Osteocyte (in vitro differentiated cells): ENCODE data around the gene TSEN34. TPM values are rescaled to one million over a fixed set of nuclear protein-coding genes. Genes with fewer than 3 reads are reported as not detected.

Source experiments
- DNase-seq: peaks from one replicate; pipeline ENCODE4 v3.0.0; 2021; ENCODE audit warnings: mixed read lengths; ENCODE audit not compliant: unreplicated experiment; ENCODE audit errors: extremely low spot score
- H3K27ac Mint-ChIP-seq: one replicate; pipeline ENCODE4 v1.8.0; 2021; ENCODE audit warnings: mild to moderate bottlenecking, mixed read lengths; ENCODE audit not compliant: unreplicated experiment
- H3K27me3 Mint-ChIP-seq: one replicate; pipeline ENCODE4 v1.8.0; 2021; ENCODE audit warnings: mixed read lengths; ENCODE audit not compliant: unreplicated experiment
- H3K36me3 Mint-ChIP-seq: one replicate; pipeline ENCODE4 v1.8.0; 2021; ENCODE audit warnings: mixed read lengths; ENCODE audit not compliant: unreplicated experiment
- H3K4me1 Mint-ChIP-seq: one replicate; pipeline ENCODE4 v1.8.0; 2021; ENCODE audit warnings: mixed read lengths; ENCODE audit not compliant: unreplicated experiment
- H3K4me3 Mint-ChIP-seq: one replicate; pipeline ENCODE4 v1.8.0; 2021; ENCODE audit warnings: mild to moderate bottlenecking, moderate library complexity, mixed read lengths; ENCODE audit not compliant: unreplicated experiment
- H3K9me3 Mint-ChIP-seq: one replicate; pipeline ENCODE4 v1.8.0; 2021; ENCODE audit warnings: mixed read lengths; ENCODE audit not compliant: unreplicated experiment
- CTCF ChIP-seq: fragments of 200-600 bp; sonication (generic); IDR thresholded peaks from 2 replicates; pipeline ENCODE4 v1.5.0; 2021; ENCODE audit warnings: antibody characterized with exemption, mild to moderate bottlenecking, moderate library complexity
- long read RNA-seq: library from polyadenylated mRNA; unstranded; transcript quantifications from one replicate; pipeline ENCODE4 v2.0.0, GENCODE V29; 2021
- total RNA-seq: library from RNA; stranded (reverse); gene quantifications from 2 replicates; pipeline ENCODE4 v1.2.1, GENCODE V29; 2021

The TSEN34 gene
- 51.1 and 53.7 TPM in 2 replicates for total RNA-seq
- long read RNA-seq, partial matches to known transcripts = 0 of 2 reads
- long read RNA-seq, other reads (novel, unspliced or antisense) = 1 of 2 reads

GRCh38 chr19:54191011-54191810 lies at the start of gene TSEN34:
Gene TSEN34 (plus strand): TSS chr19:54191308. CDS start chr19:54191365, 57 bp downstream.
- peaks cover 35% of the 10 kb centered on the region for H3K4me1 Mint-ChIP-seq
- H3K27ac Mint-ChIP-seq = peak within 1 kb of the TSS; percentile 100
- peak; percentile 95 for DNase-seq
- no peaks in the 10 kb centered on the region for H3K9me3 Mint-ChIP-seq
- peaks cover 18% of the 10 kb centered on the region for H3K36me3 Mint-ChIP-seq
- peak within 1 kb of the TSS; percentile 93 for H3K4me3 Mint-ChIP-seq
- H3K27me3 Mint-ChIP-seq = no peaks in the 10 kb centered on the region
- no peak for TF ChIP-seq CTCF

DNA sequence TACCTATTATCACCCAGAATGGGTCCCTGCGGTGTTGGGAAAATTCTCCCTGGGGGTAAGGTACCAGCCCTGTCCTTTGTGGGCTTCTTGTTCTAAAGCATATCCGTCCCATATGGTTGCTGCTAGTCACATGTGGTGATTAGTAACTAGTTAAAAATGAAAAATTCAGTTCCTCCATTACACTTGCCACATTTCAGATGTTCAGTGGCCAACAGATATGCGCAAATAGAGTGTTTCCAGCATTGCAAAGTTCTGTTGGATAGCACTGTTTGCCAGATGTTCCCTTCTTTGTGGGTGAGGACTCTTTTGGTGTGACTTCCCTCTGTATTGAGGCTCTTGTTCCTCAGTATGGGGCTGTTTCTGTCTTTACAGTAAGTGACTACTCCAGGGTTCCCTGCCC lies 49.8 kb upstream of the TSEN34 start:
- TF ChIP-seq CTCF = no peak
- no peak overlapping the region for H3K27ac Mint-ChIP-seq
- H3K4me1 Mint-ChIP-seq = peaks cover 25% of the 10 kb centered on the region
- peaks cover 24% of the 10 kb centered on the region for H3K36me3 Mint-ChIP-seq
- no peaks in the 10 kb centered on the region for H3K9me3 Mint-ChIP-seq
- DNase-seq = no peak
- H3K4me3 Mint-ChIP-seq = no peak overlapping the region
- H3K27me3 Mint-ChIP-seq = no peaks in the 10 kb centered on the region

GRCh38 chr19:54142166-54142780 lies 48.8 kb upstream of the TSEN34 start:
- H3K9me3 Mint-ChIP-seq = no peaks in the 10 kb centered on the region
- TF ChIP-seq CTCF = no peak
- H3K4me3 Mint-ChIP-seq = no peak overlapping the region
- H3K27me3 Mint-ChIP-seq = no peaks in the 10 kb centered on the region
- peaks cover 21% of the 10 kb centered on the region for H3K4me1 Mint-ChIP-seq
- H3K27ac Mint-ChIP-seq = no peak overlapping the region
- DNase-seq = no peak
- peaks cover 32% of the 10 kb centered on the region for H3K36me3 Mint-ChIP-seq

GRCh38 chr19:54145541-54146158 lies 45.5 kb upstream of the TSEN34 start:
- Mint-ChIP-seq H3K4me3 (no peak overlapping the region), H3K4me1 (peaks cover 3% of the 10 kb centered on the region), H3K9me3 (no peaks in the 10 kb centered on the region), H3K27ac (no peak overlapping the region), H3K36me3 (peaks cover 48% of the 10 kb centered on the region), H3K27me3 (no peaks in the 10 kb centered on the region)
- no peak for DNase-seq
- TF ChIP-seq CTCF = no peak

DNA sequence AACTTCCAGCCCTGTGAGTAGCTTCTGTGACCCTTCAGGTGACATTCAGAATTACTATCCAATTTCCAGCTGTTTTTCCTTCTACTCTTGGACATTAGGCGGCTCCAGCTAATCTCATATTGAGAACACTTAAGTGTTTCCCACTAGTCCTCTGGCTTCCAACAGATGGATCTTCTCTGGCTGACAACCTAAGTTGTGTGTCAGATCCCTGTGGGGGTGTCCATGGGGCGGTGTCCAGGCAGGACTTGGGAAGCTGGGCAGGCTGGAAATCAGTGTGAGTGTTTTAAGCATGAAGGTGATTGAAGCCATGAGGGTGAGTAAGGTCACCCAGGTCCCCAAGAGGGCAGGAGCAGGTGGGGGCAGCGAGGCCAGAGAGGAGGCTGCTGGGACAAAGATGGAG lies 43.4 kb upstream of the TSEN34 start:
- no peak for TF ChIP-seq CTCF
- H3K36me3 Mint-ChIP-seq = peaks cover 53% of the 10 kb centered on the region
- H3K9me3 Mint-ChIP-seq = no peaks in the 10 kb centered on the region
- H3K4me3 Mint-ChIP-seq = no peak overlapping the region
- no peak overlapping the region for H3K27ac Mint-ChIP-seq
- no peaks in the 10 kb centered on the region for H3K4me1 Mint-ChIP-seq
- H3K27me3 Mint-ChIP-seq = no peaks in the 10 kb centered on the region
- no peak for DNase-seq
